Panc1 (cell line): Measurements from ENCODE around the gene CBX3. TPM values are rescaled to one million over a fixed set of nuclear protein-coding genes. Genes with fewer than 3 reads are reported as not detected.

Source experiments
- ATAC-seq: fragments of 200-7000 bp; cut with Tn5 transposase; 2 replicates; pipeline ENCODE4 v1.9.1; 2020; ENCODE audit warnings: mild to moderate bottlenecking, moderate library complexity
- BruUV-seq: library from RNA; stranded (reverse); fragments of 400-500 nt; replicated peaks from 2 replicates; lab custom pipeline; 2021; lab: Mats Ljungman, UMichigan
- CTCF ChIA-PET: fragments of 300-600 bp; sonication (Branson Sonifier 250); formaldehyde crosslinking; loops from one replicate; lab custom pipeline; 2022; ENCODE audit warnings: antibody characterized with exemption; lab: Charles Lee
- POLR2A ChIA-PET: fragments of 300-600 bp; sonication (Branson Sonifier 250); formaldehyde crosslinking; loops from one replicate; lab custom pipeline; 2022; ENCODE audit warnings: antibody characterized with exemption; lab: Charles Lee
- DNase-seq: peaks from one replicate; pipeline ENCODE4 v3.0.0-alpha.2; 2010; ENCODE audit warnings: low read depth, low spot score
- H3K27ac ChIP-seq: 2 replicates; pipeline ENCODE4 v1.5.1; 2011; ENCODE audit warnings: mild to moderate bottlenecking, low read length, inconsistent platforms
- H3K27me3 ChIP-seq: fragments of 200-500 bp; sonication (Bioruptor generic); 2 replicates; pipeline ENCODE4 v1.6.0; 2014; ENCODE audit warnings: low read length, inconsistent platforms; ENCODE audit not compliant: control insufficient read depth, insufficient read depth
- H3K36me3 ChIP-seq: fragments of 200-500 bp; sonication (Bioruptor generic); 2 replicates; pipeline ENCODE4 v1.5.1; 2014; ENCODE audit warnings: inconsistent platforms, mild to moderate bottlenecking, low read length, moderate library complexity; ENCODE audit not compliant: control insufficient read depth, insufficient read depth
- H3K4me1 ChIP-seq: 2 replicates; pipeline ENCODE4 v1.5.1; 2011; ENCODE audit warnings: inconsistent platforms, mild to moderate bottlenecking, low read length, moderate library complexity; ENCODE audit not compliant: control insufficient read depth, insufficient read depth
- H3K4me3 ChIP-seq, 2 experiments: 2 replicates each; pipeline ENCODE4 v1.5.1; 2011 to 2012; ENCODE audit warnings: low read depth in 2 of 2, low read length in 2 of 2, mild to moderate bottlenecking in 2 of 2, inconsistent platforms in 1 of 2, moderate library complexity in 1 of 2
- H3K9me3 ChIP-seq: fragments of 200-500 bp; sonication (Bioruptor generic); 2 replicates; pipeline ENCODE4 v1.5.1; 2014; ENCODE audit warnings: low read depth, mild to moderate bottlenecking, inconsistent platforms, low read length, moderate library complexity; ENCODE audit not compliant: control insufficient read depth, insufficient read depth
- CTCF ChIP-seq: fragments of 450-650 bp; IDR thresholded peaks from 2 replicates; pipeline ENCODE4 v1.5.1; 2017; ENCODE audit warnings: mild to moderate bottlenecking
- POLR2AphosphoS5 ChIP-seq: IDR thresholded peaks from 2 replicates; pipeline ENCODE4 v1.6.1; 2012; ENCODE audit warnings: mild to moderate bottlenecking, low read depth, low read length, moderate library complexity
- SIN3A ChIP-seq: IDR thresholded peaks from 2 replicates; pipeline ENCODE4 v1.6.1; 2012; ENCODE audit warnings: low read depth, mild to moderate bottlenecking, low read length, moderate library complexity, borderline replicate concordance; ENCODE audit not compliant: insufficient read depth
- TCF7L2 ChIP-seq: IDR thresholded peaks from 2 replicates; pipeline ENCODE4 v1.6.1; 2011; ENCODE audit warnings: mild to moderate bottlenecking, low read depth, low read length, inconsistent platforms
- in situ Hi-C: cut with HindIII; loops from 2 replicates; pipeline ENCODE4 v1.10.0; 2016; ENCODE audit warnings: low sequenced_read_pairs, low pct_unique_long_range_greater_than_20kb
- intact Hi-C: fragments of 100-400 bp; cut with micrococcal nuclease; formaldehyde crosslinking; loops from one replicate; pipeline ENCODE4 v1.10.0; 2022; ENCODE audit not compliant: unreplicated experiment
- total RNA-seq: library from RNA; stranded (reverse); gene quantifications from one replicate; pipeline ENCODE4 v1.2.1, GENCODE V29; 2021; ENCODE audit not compliant: unreplicated experiment
- TF ChIP-seq, protein P1 (sequence below), 2 experiments: IDR thresholded peaks; 2 replicates each; pipeline ENCODE4 v1.6.1; 2011 to 2012; ENCODE audit warnings: low read depth in 2 of 2, control low read depth in 1 of 2, low read length in 1 of 2, mild to moderate bottlenecking in 1 of 2, moderate library complexity in 1 of 2; ENCODE audit not compliant: insufficient read depth in 1 of 2

CBX3 gene
- total RNA-seq, 1 experiment from 2014 or later: 308 TPM

DNA sequence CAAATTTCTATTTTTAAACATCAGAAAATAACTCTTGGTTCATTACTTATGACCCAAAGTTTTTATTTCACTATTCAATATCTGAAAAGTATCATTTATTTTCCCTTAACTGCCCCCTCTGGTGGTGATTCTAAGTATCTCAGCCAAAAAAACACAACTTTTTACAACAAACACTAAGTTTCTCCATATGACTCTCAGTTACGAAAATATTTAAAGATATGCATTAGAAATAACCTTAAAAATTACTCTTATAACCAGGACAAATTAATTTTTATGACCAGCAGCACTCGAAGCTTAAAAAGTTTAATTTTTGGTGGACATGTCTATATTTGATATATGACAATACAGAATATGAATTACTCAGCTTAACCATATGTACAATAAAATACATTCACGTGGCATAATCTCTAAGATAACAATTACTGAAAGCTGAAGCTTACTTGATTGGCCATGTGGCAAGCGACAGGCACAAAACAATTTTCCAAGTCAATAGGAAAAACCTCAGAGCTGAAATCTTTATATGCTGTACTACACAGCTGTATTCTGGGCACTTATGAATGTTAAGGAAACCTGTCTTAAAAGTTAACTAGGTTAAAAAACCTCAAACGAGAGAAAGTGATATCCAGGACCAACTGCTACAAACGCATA is 3.3 kb upstream of the CBX3 start:
- no peaks in the 10 kb centered on the region for H3K27me3 ChIP-seq
- H3K9me3 ChIP-seq: no peaks in the 10 kb centered on the region
- TF ChIP-seq POLR2AphosphoS5 (no peak), TCF7L2 (no peak), CTCF (peak; percentile 73; the same call in 1 of the 2 replicates), SIN3A (peak; percentile 80; the same call in 1 of the 2 replicates)
- TF ChIP-seq, protein P1, sequence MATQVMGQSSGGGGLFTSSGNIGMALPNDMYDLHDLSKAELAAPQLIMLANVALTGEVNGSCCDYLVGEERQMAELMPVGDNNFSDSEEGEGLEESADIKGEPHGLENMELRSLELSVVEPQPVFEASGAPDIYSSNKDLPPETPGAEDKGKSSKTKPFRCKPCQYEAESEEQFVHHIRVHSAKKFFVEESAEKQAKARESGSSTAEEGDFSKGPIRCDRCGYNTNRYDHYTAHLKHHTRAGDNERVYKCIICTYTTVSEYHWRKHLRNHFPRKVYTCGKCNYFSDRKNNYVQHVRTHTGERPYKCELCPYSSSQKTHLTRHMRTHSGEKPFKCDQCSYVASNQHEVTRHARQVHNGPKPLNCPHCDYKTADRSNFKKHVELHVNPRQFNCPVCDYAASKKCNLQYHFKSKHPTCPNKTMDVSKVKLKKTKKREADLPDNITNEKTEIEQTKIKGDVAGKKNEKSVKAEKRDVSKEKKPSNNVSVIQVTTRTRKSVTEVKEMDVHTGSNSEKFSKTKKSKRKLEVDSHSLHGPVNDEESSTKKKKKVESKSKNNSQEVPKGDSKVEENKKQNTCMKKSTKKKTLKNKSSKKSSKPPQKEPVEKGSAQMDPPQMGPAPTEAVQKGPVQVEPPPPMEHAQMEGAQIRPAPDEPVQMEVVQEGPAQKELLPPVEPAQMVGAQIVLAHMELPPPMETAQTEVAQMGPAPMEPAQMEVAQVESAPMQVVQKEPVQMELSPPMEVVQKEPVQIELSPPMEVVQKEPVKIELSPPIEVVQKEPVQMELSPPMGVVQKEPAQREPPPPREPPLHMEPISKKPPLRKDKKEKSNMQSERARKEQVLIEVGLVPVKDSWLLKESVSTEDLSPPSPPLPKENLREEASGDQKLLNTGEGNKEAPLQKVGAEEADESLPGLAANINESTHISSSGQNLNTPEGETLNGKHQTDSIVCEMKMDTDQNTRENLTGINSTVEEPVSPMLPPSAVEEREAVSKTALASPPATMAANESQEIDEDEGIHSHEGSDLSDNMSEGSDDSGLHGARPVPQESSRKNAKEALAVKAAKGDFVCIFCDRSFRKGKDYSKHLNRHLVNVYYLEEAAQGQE (IDR thresholded peaks at IDR 0.05; ENCODE audit: insufficient read depth in 1 of 2, low read depth in 2 of 2, low read length in 1 of 2): peak in 1 of 2 experiments; percentile 2; a peak in 1 of 4 replicates
- no peak for ATAC-seq
- ChIA-PET POLR2A (no interaction called here), CTCF (interaction anchor here (0.7 to 1.3 kb wide), 2 partner anchors 11 to 308 kb away, joined by 3 read pairs; no protein-coding TSS in a partner anchor)
- in situ Hi-C loops (no loop called here), intact Hi-C loops (no loop called here)
- H3K36me3 ChIP-seq: peaks cover 60% of the 10 kb centered on the region
- peak overlapping the region; percentile 97 to 98 for H3K4me3 ChIP-seq
- BruUV-seq: no TSS peak
- DNase-seq: no peak
- peak overlapping the region; percentile 100 for H3K27ac ChIP-seq
- peaks cover 43% of the 10 kb centered on the region for H3K4me1 ChIP-seq

DNA sequence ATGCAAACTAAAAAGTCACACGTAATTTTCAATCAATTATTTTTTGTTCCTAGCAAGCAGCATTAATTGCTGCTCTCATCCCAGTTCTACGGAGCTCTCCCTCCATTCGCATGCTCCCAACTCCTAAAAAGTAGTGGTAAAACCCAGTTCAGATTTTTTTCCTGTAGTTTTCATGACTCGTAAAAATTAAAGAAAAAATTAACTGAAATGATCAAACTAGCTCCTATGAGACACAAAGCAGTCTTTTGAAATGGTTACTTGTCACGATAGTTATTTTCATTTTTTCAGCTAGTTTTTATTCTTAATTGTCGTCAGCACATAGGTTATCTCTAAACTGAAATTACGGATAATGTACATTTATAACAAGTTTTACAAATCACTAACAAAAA is 2.8 kb upstream of the CBX3 start:
- H3K27me3 ChIP-seq: no peaks in the 10 kb centered on the region
- no peak for DNase-seq
- ChIA-PET POLR2A (no interaction called here), CTCF (interaction anchor here (0.7 kb wide), 1 partner anchor 309 kb away, joined by 3 read pairs; no protein-coding TSS in a partner anchor)
- H3K4me1 ChIP-seq: peaks cover 43% of the 10 kb centered on the region
- H3K36me3 ChIP-seq: peaks cover 60% of the 10 kb centered on the region
- in situ Hi-C loops: no loop called here
- peak overlapping the region; percentile 100 for H3K27ac ChIP-seq
- H3K9me3 ChIP-seq: no peaks in the 10 kb centered on the region
- intact Hi-C loops: no loop called here
- peak overlapping the region; percentile 97 to 98 for H3K4me3 ChIP-seq
- TF ChIP-seq POLR2AphosphoS5 (no peak), SIN3A (0 out of 2 replicates have a peak, but pooled peaks have one; percentile 13)
- BruUV-seq: no TSS peak
- no peak for ATAC-seq
